ENCODE data around the gene ANGPTL2. TPM values are rescaled to one million over a fixed set of nuclear protein-coding genes. Genes with fewer than 3 reads are reported as not detected.

ANGPTL2 gene
- polyA plus RNA-seq, 4 donors: 0.45 to 16.5 (median 4.3) TPM

DNA sequence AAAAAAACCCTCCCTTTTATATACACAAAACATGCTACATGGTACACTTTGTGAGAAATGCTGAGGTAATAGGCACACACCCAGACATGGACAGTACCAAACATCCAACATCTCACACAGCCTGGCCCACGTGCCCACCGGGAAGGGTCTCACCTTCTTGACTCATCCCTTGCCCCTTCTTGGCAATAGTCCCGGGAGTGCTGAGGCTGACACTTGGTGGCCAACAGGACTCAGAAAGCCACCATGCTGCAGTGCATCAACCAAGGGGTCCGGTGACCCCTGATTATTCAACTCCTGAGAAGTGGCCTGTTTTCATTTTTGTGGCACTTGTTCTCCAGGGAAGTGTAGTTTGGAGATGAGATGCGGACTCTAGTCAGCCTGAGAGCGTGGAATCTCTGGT is 35.0 kb downstream of the ANGPTL2 start:
- H3K9me3 ChIP-seq (ENCODE audit: control insufficient read depth in 2 of 2, insufficient read depth in 1 of 2, low read depth in 1 of 2, low read length in 1 of 2): no peaks in the 10 kb centered on the region
- peaks cover 2 to 64% (median 19%) of the 10 kb centered on the region in 3 donors for H3K36me3 ChIP-seq (ENCODE audit: control insufficient read depth in 3 of 3, insufficient read depth in 2 of 3, low read depth in 1 of 3, low read length in 3 of 3)
- H3K4me3 ChIP-seq (ENCODE audit: low read depth in 1 of 3, low read length in 3 of 3): no peak overlapping the region
- H3K4me1 ChIP-seq (ENCODE audit: control insufficient read depth in 3 of 3, insufficient read depth in 2 of 3, low read depth in 1 of 3, low read length in 2 of 3): no peaks in the 10 kb centered on the region
- no peak for FAIRE-seq
- no peaks in the 10 kb centered on the region for H3K27me3 ChIP-seq (ENCODE audit: control insufficient read depth in 3 of 3, insufficient read depth in 3 of 3, low read length in 3 of 3)
- no peak overlapping the region for H3K27ac ChIP-seq (ENCODE audit: low read depth in 1 of 3, low read length in 2 of 3)
- WGBS, 3 donors: 95 to 96% (median 95%) methylated on average over 6 of the region's 6 CpGs
- no peak for DNase-seq

DNA sequence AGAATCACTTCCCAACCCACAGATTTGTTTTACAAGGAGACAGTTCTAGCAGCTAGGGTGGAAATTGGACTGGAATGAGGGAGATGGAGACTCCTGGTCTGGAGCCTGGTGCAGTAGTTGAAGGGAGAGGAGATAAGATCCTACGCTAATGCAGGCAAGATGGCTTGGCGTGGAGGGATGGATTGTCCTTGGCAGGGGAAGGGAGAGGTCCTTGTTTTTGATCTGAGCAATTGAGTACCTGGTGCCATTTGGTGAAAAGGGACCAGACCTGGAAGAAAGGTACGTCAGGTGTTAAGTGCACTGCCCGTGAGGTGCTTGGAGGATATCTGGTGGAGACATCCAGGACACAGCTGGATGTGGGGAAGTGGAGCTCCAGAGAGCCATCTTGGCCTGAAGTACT is 35.7 kb downstream of the ANGPTL2 start:
- Histone ChIP-seq H3K36me3 (ENCODE audit: control insufficient read depth in 3 of 3, insufficient read depth in 2 of 3, low read depth in 1 of 3, low read length in 3 of 3) (peaks cover 2 to 65% (median 23%) of the 10 kb centered on the region in 3 donors), H3K4me3 (ENCODE audit: low read depth in 1 of 3, low read length in 3 of 3) (no peak overlapping the region), H3K9me3 (ENCODE audit: control insufficient read depth in 2 of 2, insufficient read depth in 1 of 2, low read depth in 1 of 2, low read length in 1 of 2) (no peaks in the 10 kb centered on the region), H3K4me1 (ENCODE audit: control insufficient read depth in 3 of 3, insufficient read depth in 2 of 3, low read depth in 1 of 3, low read length in 2 of 3) (no peaks in the 10 kb centered on the region), H3K27me3 (ENCODE audit: control insufficient read depth in 3 of 3, insufficient read depth in 3 of 3, low read length in 3 of 3) (no peaks in the 10 kb centered on the region), H3K27ac (ENCODE audit: low read depth in 1 of 3, low read length in 2 of 3) (no peak overlapping the region)
- FAIRE-seq (no peak), DNase-seq (no peak)
- WGBS, 3 donors: 93 to 98% (median 94%) methylated on average over 4 of the region's 4 CpGs

DNA sequence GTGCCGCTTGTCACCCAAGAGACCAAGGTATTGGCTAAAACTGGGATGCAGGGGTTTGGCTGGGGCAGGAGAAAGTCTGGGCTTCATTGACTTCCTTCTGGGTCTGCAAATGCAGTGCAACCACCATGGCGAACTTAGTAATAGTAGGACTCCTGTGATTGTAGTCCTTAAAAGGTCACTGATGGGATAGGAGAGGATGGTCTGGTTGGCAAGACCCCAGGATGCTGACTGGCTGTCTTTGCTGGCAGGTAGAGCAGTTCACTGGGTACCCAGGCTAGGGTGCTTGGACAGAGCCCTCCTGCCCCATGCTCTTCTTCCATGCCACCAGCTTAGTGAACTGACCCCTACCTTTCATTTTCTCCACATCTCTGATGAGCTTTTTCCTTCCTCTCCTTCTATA is 37.2 kb downstream of the ANGPTL2 start:
- H3K27ac ChIP-seq (ENCODE audit: low read depth in 1 of 3, low read length in 2 of 3): no peak overlapping the region
- H3K4me3 ChIP-seq (ENCODE audit: low read depth in 1 of 3, low read length in 3 of 3): no peak overlapping the region
- DNase-seq (no peak), FAIRE-seq (no peak)
- H3K9me3 ChIP-seq (ENCODE audit: control insufficient read depth in 2 of 2, insufficient read depth in 1 of 2, low read depth in 1 of 2, low read length in 1 of 2): no peaks in the 10 kb centered on the region
- no peaks in the 10 kb centered on the region for H3K27me3 ChIP-seq (ENCODE audit: control insufficient read depth in 3 of 3, insufficient read depth in 3 of 3, low read length in 3 of 3)
- peaks cover 2 to 60% (median 19%) of the 10 kb centered on the region in 3 donors for H3K36me3 ChIP-seq (ENCODE audit: control insufficient read depth in 3 of 3, insufficient read depth in 2 of 3, low read depth in 1 of 3, low read length in 3 of 3)
- WGBS, 3 donors: 93 to 98% (median 97%) methylated on average over 2 of the region's 2 CpGs
- no peaks in the 10 kb centered on the region for H3K4me1 ChIP-seq (ENCODE audit: control insufficient read depth in 3 of 3, insufficient read depth in 2 of 3, low read depth in 1 of 3, low read length in 2 of 3)

DNA sequence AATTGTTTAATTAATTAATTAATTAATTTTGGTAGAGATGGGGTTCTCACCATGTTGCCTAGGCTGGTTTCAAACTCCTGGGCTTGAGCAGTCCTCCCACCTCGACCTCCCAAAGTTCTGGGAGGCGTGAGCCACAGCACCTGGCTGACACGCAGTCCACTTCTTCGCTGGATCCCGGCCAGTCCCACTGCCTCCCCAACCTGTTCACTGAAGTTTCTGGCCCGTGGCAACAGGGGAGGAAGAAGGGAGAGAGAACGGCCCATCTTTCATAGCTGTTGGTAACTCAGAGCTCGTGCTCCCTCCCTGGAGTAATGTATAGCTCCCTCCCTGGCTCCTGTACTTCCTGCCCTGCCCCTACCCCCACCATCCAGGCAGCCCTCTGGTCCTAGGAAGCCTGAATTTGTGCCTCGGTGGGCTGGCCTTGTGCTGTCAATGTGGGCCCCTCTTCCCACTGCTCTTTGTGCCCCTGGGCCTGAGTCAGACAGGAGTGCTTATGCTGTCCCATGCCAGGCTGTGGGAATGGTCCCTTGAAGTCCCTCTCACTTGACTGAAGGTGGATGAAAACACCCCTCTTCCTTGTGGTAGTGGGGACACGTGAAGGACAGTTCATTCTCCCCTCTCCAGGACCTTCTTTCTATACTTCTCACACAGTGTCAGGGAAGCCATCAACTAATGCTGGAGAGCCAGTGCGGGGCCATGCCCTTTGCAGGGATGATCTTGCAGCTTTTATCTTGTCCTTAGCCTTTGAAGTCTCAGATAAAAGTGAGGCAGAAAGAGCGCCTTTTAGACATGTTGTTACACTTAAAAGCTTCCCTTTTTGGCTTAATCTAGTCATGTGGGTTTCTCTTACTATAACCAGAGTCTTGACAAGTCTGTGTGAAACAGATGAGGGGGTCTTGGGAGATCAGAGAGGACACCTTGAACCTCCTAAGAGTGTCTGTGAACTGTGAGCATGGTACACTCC is 38.1 kb downstream of the ANGPTL2 start:
- no peaks in the 10 kb centered on the region for H3K4me1 ChIP-seq (ENCODE audit: control insufficient read depth in 3 of 3, insufficient read depth in 2 of 3, low read depth in 1 of 3, low read length in 2 of 3)
- H3K27ac ChIP-seq (ENCODE audit: low read depth in 1 of 3, low read length in 2 of 3): no peak overlapping the region
- peaks cover 2 to 52% (median 18%) of the 10 kb centered on the region in 3 donors for H3K36me3 ChIP-seq (ENCODE audit: control insufficient read depth in 3 of 3, insufficient read depth in 2 of 3, low read depth in 1 of 3, low read length in 3 of 3)
- H3K27me3 ChIP-seq (ENCODE audit: control insufficient read depth in 3 of 3, insufficient read depth in 3 of 3, low read length in 3 of 3): no peaks in the 10 kb centered on the region
- DNase-seq (no peak), FAIRE-seq (no peak)
- no peak overlapping the region for H3K4me3 ChIP-seq (ENCODE audit: low read depth in 1 of 3, low read length in 3 of 3)
- H3K9me3 ChIP-seq (ENCODE audit: control insufficient read depth in 2 of 2, insufficient read depth in 1 of 2, low read depth in 1 of 2, low read length in 1 of 2): no peaks in the 10 kb centered on the region
- 87 to 93% (median 88%) methylated on average over 11 to 12 of the region's 12 CpGs for WGBS, 3 donors

DNA sequence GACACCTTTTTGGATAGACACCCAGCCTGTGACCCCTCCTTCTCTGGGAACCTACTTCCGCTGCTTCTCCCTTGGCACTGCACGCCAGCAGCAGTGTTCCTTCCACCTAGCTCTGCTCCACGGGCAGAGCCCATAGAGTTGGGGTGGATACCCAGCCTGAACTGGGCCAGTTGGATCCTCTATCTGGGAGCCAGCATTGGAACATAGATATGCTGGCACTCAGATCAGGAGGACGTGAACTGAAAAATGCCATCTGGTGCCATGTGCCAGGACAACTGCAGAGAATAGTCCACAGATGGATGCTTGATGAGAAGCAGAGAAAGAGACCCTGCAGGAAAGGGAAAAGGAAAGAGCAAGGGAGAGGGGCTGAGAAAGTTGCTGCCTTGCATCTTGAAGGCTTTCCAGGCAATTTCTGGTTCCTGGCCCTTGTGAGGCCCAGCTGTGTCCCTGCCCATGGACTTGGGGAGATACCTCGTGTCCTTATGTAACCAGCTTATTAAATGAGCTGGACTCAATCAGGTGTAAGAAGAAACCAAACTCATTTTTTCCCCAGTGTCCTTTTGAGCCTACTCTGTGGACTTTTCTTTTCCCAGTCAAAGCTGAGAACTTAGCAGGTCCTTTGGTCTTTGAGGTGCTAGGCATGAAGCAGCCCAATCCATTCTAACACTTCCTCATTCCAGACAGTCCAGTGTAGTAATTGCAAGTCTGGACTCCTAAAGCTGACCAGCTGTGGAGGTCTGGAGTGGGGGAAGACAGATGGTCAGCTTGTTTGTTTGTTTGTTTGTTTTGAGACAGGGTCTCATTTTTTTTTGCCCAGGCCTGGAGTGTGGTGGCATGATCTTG is 39.1 kb downstream of the ANGPTL2 start:
- H3K4me1 ChIP-seq (ENCODE audit: control insufficient read depth in 3 of 3, insufficient read depth in 2 of 3, low read depth in 1 of 3, low read length in 2 of 3): no peaks in the 10 kb centered on the region
- H3K27me3 ChIP-seq (ENCODE audit: control insufficient read depth in 3 of 3, insufficient read depth in 3 of 3, low read length in 3 of 3): no peaks in the 10 kb centered on the region
- DNase-seq (no peak), FAIRE-seq (no peak)
- H3K27ac ChIP-seq (ENCODE audit: low read depth in 1 of 3, low read length in 2 of 3): no peak overlapping the region
- H3K36me3 ChIP-seq (ENCODE audit: control insufficient read depth in 3 of 3, insufficient read depth in 2 of 3, low read depth in 1 of 3, low read length in 3 of 3): peaks cover 2 to 45% (median 18%) of the 10 kb centered on the region in 3 donors
- no peaks in the 10 kb centered on the region for H3K9me3 ChIP-seq (ENCODE audit: control insufficient read depth in 2 of 2, insufficient read depth in 1 of 2, low read depth in 1 of 2, low read length in 1 of 2)
- 86 to 91% (median 91%) methylated on average over 5 of the region's 5 CpGs for WGBS, 3 donors
- no peak overlapping the region for H3K4me3 ChIP-seq (ENCODE audit: low read depth in 1 of 3, low read length in 3 of 3)

DNA sequence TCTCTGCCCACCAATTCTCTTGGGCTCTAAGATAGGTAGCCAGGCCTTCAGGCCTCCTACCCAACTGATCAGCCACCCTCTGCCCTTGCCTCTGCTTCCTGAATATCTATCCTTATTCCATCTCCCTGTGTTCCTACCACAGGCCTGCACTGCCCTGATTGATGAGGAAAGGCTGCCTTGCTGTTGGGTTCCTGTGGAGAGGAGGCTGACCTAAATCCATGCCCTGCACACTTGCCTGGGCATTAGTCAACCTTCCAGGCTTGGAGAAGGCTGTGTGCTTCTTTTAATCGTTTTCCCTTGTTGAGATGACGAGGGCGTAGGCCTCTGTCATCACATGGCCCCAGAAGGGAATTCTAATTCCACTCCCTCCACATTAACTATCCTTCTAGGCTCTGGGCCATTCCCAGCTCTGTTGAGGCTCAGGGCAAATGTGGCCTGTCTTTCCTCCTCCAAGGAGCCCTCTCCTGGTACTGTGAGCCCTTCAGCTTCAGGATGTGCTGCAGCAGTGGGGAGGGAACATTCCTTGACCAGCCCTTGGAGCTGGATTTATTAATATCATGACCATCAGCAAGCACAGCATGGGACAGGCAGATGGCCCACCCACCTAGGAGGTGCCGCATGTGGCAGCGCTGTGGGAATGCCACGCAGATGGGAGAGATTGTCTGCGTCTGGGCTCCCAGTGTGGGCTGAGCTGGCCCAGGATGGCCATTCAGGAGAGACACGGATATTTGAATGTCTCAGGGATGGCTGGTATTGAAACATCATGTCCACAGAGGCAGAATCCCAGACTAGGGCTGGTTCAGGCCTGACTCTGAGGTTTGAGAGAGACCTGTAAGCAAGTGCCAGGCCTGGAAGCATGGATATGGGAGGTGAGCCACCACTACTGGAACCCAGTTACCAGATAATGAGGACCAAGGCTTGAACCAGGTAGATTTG is 40.9 kb downstream of the ANGPTL2 start:
- Histone ChIP-seq H3K4me3 (ENCODE audit: low read depth in 1 of 3, low read length in 3 of 3) (no peak overlapping the region), H3K27me3 (ENCODE audit: control insufficient read depth in 3 of 3, insufficient read depth in 3 of 3, low read length in 3 of 3) (no peaks in the 10 kb centered on the region), H3K4me1 (ENCODE audit: control insufficient read depth in 3 of 3, insufficient read depth in 2 of 3, low read depth in 1 of 3, low read length in 2 of 3) (peaks cover 0 to 4% (median 0%) of the 10 kb centered on the region in 3 donors), H3K27ac (ENCODE audit: low read depth in 1 of 3, low read length in 2 of 3) (no peak overlapping the region), H3K36me3 (ENCODE audit: control insufficient read depth in 3 of 3, insufficient read depth in 2 of 3, low read depth in 1 of 3, low read length in 3 of 3) (peaks cover 0 to 42% (median 14%) of the 10 kb centered on the region in 3 donors), H3K9me3 (ENCODE audit: control insufficient read depth in 2 of 2, insufficient read depth in 1 of 2, low read depth in 1 of 2, low read length in 1 of 2) (no peaks in the 10 kb centered on the region)
- DNase-seq: no peak
- FAIRE-seq: no peak
- 89 to 98% (median 91%) methylated on average over 8 of the region's 8 CpGs for WGBS, 3 donors

DNA sequence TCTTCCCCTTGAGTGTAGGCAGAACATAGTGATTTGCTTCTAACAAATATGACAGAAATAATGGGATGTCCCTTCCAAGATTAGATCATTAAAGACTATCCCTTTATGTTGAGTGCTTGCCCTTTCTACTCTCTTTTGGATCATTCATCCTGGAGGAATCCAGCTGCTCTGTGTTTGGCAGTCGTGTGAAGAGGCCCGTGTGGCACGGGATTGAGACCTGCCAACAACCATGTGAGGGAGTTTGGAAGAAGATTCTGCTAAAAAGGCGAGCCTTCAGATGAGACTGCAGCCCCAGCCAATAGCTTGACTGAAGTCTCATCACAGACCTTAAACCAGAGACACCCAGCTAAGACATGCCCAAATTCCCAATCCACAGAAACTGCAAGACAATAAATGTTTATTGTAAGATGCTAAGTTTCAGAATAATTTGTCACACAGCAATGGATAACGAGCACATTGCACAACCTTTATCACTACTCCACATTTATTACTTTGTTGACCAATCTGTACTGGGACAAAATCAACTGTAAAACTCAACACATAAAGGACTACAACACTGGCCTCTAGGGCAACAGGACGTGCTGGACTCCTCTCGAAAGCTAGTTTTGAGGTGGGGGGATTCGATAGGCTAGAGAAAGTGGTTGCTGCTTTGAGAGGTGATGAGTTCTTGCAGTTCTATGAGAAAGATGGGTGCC is 42.8 kb downstream of the ANGPTL2 start:
- 89 to 90% (median 89%) methylated on average over 8 of the region's 8 CpGs for WGBS, 3 donors
- H3K27ac ChIP-seq (ENCODE audit: low read depth in 1 of 3, low read length in 2 of 3): no peak overlapping the region
- FAIRE-seq (no peak), DNase-seq (peak in 1 of 2 donors; percentile 32)
- peaks cover 0 to 44% (median 9%) of the 10 kb centered on the region in 3 donors for H3K36me3 ChIP-seq (ENCODE audit: control insufficient read depth in 3 of 3, insufficient read depth in 2 of 3, low read depth in 1 of 3, low read length in 3 of 3)
- H3K4me1 ChIP-seq (ENCODE audit: control insufficient read depth in 3 of 3, insufficient read depth in 2 of 3, low read depth in 1 of 3, low read length in 2 of 3): peaks cover 0 to 4% (median 2%) of the 10 kb centered on the region in 3 donors
- H3K4me3 ChIP-seq (ENCODE audit: low read depth in 1 of 3, low read length in 3 of 3): no peak overlapping the region
- no peaks in the 10 kb centered on the region for H3K9me3 ChIP-seq (ENCODE audit: control insufficient read depth in 2 of 2, insufficient read depth in 1 of 2, low read depth in 1 of 2, low read length in 1 of 2)
- no peaks in the 10 kb centered on the region for H3K27me3 ChIP-seq (ENCODE audit: control insufficient read depth in 3 of 3, insufficient read depth in 3 of 3, low read length in 3 of 3)

Measured in small intestine (tissue), 7 donors.